IMR-90 (cell line): ENCODE data around the gene RYR1. TPM values are rescaled to one million over a fixed set of nuclear protein-coding genes. Genes with fewer than 3 reads are reported as not detected.

Source experiments
- ATAC-seq: fragments of 200-7000 bp; cut with Tn5 transposase; 2 replicates; pipeline ENCODE4 v1.9.1; 2020; ENCODE audit warnings: low read depth, mild to moderate bottlenecking, moderate library complexity
- BruUV-seq: library from RNA; stranded (reverse); fragments of 400-500 nt; replicated peaks from 2 replicates; lab custom pipeline; 2021; lab: Mats Ljungman, UMichigan
- CTCF ChIA-PET: fragments of 300-600 bp; formaldehyde crosslinking; extraction: SDS; loops from one replicate; lab custom pipeline; 2021; ENCODE audit warnings: antibody characterized with exemption; lab: Yijun Ruan, JAX
- POLR2A ChIA-PET: fragments of 300-600 bp; sonication (Branson Sonifier 250); formaldehyde crosslinking; loops from one replicate; lab custom pipeline; 2022; ENCODE audit warnings: antibody characterized with exemption; ENCODE audit not compliant: unreplicated experiment; lab: Charles Lee
- DNase-seq: peaks from one replicate; pipeline ENCODE4 v3.0.0; 2013
- H2AFZ ChIP-seq: replicated peaks from 2 replicates; pipeline ENCODE3; 2013; ENCODE audit warnings: low read length, mild to moderate bottlenecking; ENCODE audit not compliant: poor library complexity
- H2AK5ac ChIP-seq: 2 replicates; pipeline ENCODE4 v1.6.1; 2013; ENCODE audit warnings: low read depth, low read length, inconsistent platforms
- H2AK9ac ChIP-seq: replicated peaks from 2 replicates; pipeline ENCODE3; 2013; ENCODE audit warnings: mild to moderate bottlenecking, low read depth, low read length, moderate library complexity; ENCODE audit not compliant: poor library complexity
- H2BK120ac ChIP-seq: 2 replicates; pipeline ENCODE4 v1.6.1; 2013; ENCODE audit warnings: low read depth, low read length, inconsistent platforms
- H2BK15ac ChIP-seq: 3 replicates; pipeline ENCODE4 v1.6.1; 2013; ENCODE audit warnings: low read depth, low read length, inconsistent platforms
- H2BK20ac ChIP-seq: 2 replicates; pipeline ENCODE4 v1.6.1; 2013; ENCODE audit warnings: low read depth, mild to moderate bottlenecking, inconsistent platforms, low read length, moderate library complexity
- H2BK5ac ChIP-seq: 2 replicates; pipeline ENCODE4 v1.6.1; 2013; ENCODE audit warnings: mild to moderate bottlenecking, low read depth, low read length, inconsistent platforms; ENCODE audit not compliant: poor library complexity, severe bottlenecking
- H3K14ac ChIP-seq: replicated peaks from 2 replicates; pipeline ENCODE4 v1.6.1; 2013; ENCODE audit warnings: low read depth, low read length, inconsistent platforms
- H3K18ac ChIP-seq: 2 replicates; pipeline ENCODE4 v1.6.1; 2013; ENCODE audit warnings: low read depth, low read length, control low read depth
- H3K23ac ChIP-seq: 2 replicates; pipeline ENCODE4 v1.6.1; 2013; ENCODE audit warnings: low read depth, low read length, inconsistent platforms
- H3K27ac ChIP-seq: 2 replicates; pipeline ENCODE4 v1.5.1; 2013; ENCODE audit warnings: mild to moderate bottlenecking, control low read depth, low read length; ENCODE audit not compliant: insufficient read depth
- H3K27me3 ChIP-seq: 2 replicates; pipeline ENCODE4 v1.6.1; 2013; ENCODE audit warnings: low read length; ENCODE audit not compliant: control insufficient read depth, insufficient read depth
- H3K36me3 ChIP-seq: 2 replicates; pipeline ENCODE4 v1.6.1; 2013; ENCODE audit warnings: low read length, mixed read lengths; ENCODE audit not compliant: control insufficient read depth, insufficient read depth
- H3K4ac ChIP-seq: 2 replicates; pipeline ENCODE4 v1.6.1; 2013; ENCODE audit warnings: low read depth, low read length, inconsistent platforms
- H3K4me1 ChIP-seq: 2 replicates; pipeline ENCODE4 v1.6.1; 2013; ENCODE audit warnings: low read length, mixed read lengths; ENCODE audit not compliant: control insufficient read depth, insufficient read depth
- H3K4me2 ChIP-seq: 2 replicates; pipeline ENCODE4 v1.6.1; 2013; ENCODE audit warnings: low read depth, mild to moderate bottlenecking, control low read depth, low read length, moderate library complexity
- H3K4me3 ChIP-seq: 2 replicates; pipeline ENCODE4 v1.5.1; 2013; ENCODE audit warnings: low read depth, mild to moderate bottlenecking, control low read depth, low read length, moderate library complexity; ENCODE audit not compliant: insufficient read depth
- H3K56ac ChIP-seq: 2 replicates; pipeline ENCODE4 v1.6.1; 2013; ENCODE audit warnings: low read length, inconsistent platforms; ENCODE audit not compliant: insufficient read depth; ENCODE audit errors: extremely low read depth
- H3K79me1 ChIP-seq, 2 experiments: 2 replicates each; pipeline ENCODE4 v1.6.1; 2013; ENCODE audit warnings: low read length in 2 of 2, inconsistent platforms in 1 of 2, low read depth in 1 of 2
- H3K9ac ChIP-seq: 2 replicates; pipeline ENCODE4 v1.6.1; 2013; ENCODE audit warnings: low read depth, low read length, control low read depth
- H3K9me1 ChIP-seq: 2 replicates; pipeline ENCODE4 v1.6.1; 2013; ENCODE audit warnings: low read length, inconsistent platforms; ENCODE audit not compliant: insufficient read depth
- H3K9me3 ChIP-seq: 2 replicates; pipeline ENCODE4 v1.6.1; 2013; ENCODE audit warnings: low read length; ENCODE audit not compliant: control insufficient read depth, insufficient read depth
- H4K20me1 ChIP-seq: 2 replicates; pipeline ENCODE4 v1.6.1; 2013; ENCODE audit warnings: low read length, inconsistent platforms; ENCODE audit not compliant: insufficient read depth
- H4K5ac ChIP-seq: 2 replicates; pipeline ENCODE4 v1.6.1; 2013; ENCODE audit warnings: mild to moderate bottlenecking, low read depth, low read length, control low read depth
- H4K8ac ChIP-seq, 2 experiments: 2 replicates each; pipeline ENCODE4 v1.6.1; 2013; ENCODE audit warnings: low read depth in 2 of 2, low read length in 2 of 2, control low read depth in 1 of 2, inconsistent platforms in 1 of 2
- H4K91ac ChIP-seq: 2 replicates; pipeline ENCODE4 v1.6.1; 2013; ENCODE audit warnings: low read depth, low read length, inconsistent platforms; ENCODE audit not compliant: insufficient read depth
- FOS ChIP-seq: fragments of 150-350 bp; IDR thresholded peaks from 2 replicates; pipeline ENCODE4 v1.6.1; 2016; ENCODE audit warnings: low read depth, low read length
- MAZ ChIP-seq: IDR thresholded peaks from 2 replicates; pipeline ENCODE4 v1.6.1; 2012; ENCODE audit warnings: low read depth, mild to moderate bottlenecking, low read length, improper control_type of control experiment, moderate library complexity, borderline replicate concordance
- MXI1 ChIP-seq: IDR thresholded peaks from 2 replicates; pipeline ENCODE4 v1.6.1; 2012; ENCODE audit warnings: low read depth, mild to moderate bottlenecking, low read length, moderate library complexity, borderline replicate concordance
- POLR2A ChIP-seq: IDR thresholded peaks from 2 replicates; pipeline ENCODE4 v1.6.1; 2012; ENCODE audit warnings: mild to moderate bottlenecking, low read depth, low read length
- USF2 ChIP-seq: fragments of 150-350 bp; IDR thresholded peaks from 2 replicates; pipeline ENCODE4 v1.6.1; 2017; ENCODE audit warnings: mild to moderate bottlenecking, antibody characterized with exemption, low read length, low read depth
- WGBS, 2 experiments: methylation state at CpG; one replicate each; pipeline versions ENCODE4 v1.1.5 to v1.1.7; 2013; ENCODE audit warnings: missing lambda C conversion rate in 2 of 2; ENCODE audit not compliant: insufficient read length in 1 of 2; ENCODE audit errors: extremely low coverage in 2 of 2; 5-methylcytosine and 5-hydroxymethylcytosine counted together
- dilution Hi-C: fragments of 300-500 bp; cut with HindIII; formaldehyde crosslinking; loops from one replicate; pipeline ENCODE4 v1.14.3; 2018; ENCODE audit warnings: low sequenced_read_pairs; ENCODE audit not compliant: unreplicated experiment
- in situ Hi-C: fragments of 300-500 bp; cut with MboI; formaldehyde crosslinking; loops from 3 replicates; pipeline ENCODE4 v1.14.3; 2019; ENCODE audit warnings: low sequenced_read_pairs, inconsistent platforms, mixed read lengths
- intact Hi-C: fragments of 100-400 bp; cut with micrococcal nuclease; formaldehyde crosslinking; loops from 2 replicates; pipeline ENCODE4 v1.10.0; 2022
- polyA plus RNA-seq, 3 experiments: library from polyadenylated mRNA; depleted of rRNA; stranded (reverse); fragments of >200 nt; gene quantifications; 2 replicates each; pipeline ENCODE4 v1.2.3, GENCODE V29; 2012; ENCODE audit warnings: low replicate concordance in 1 of 3
- total RNA-seq: library from RNA; depleted of rRNA; stranded (reverse); fragments of >200 nt; gene quantifications from 2 replicates; pipeline ENCODE4 v1.2.3, GENCODE V29; 2012

RYR1 gene
- total and polyA plus RNA-seq, 2 of the 4 experiments (the other 2 are of a cell fraction): not detected

- TF ChIP-seq MAZ (no peak), POLR2A (no peak)
Measured at GRCh38 chr19:38452430-38453366, 19.2 kb downstream of the RYR1 start (continued).

- no TSS peak for BruUV-seq
- dilution Hi-C loops (no loop called here), in situ Hi-C loops (loop anchor here (25.0 kb wide), 1 partner anchor 759 kb away; the partner anchor contains the start of gene SYCN), intact Hi-C loops (no loop called here)
- POLR2A ChIA-PET: no interaction called here
- Histone ChIP-seq H3K4me3 (no peak overlapping the region), H4K8ac (no peak overlapping the region), H4K5ac (no peak overlapping the region), H3K56ac (no peak overlapping the region), H3K14ac (no peak overlapping the region), H2AK9ac (no peak overlapping the region), H3K9me1 (no peaks in the 10 kb centered on the region), H3K4me1 (no peaks in the 10 kb centered on the region), H3K36me3 (no peaks in the 10 kb centered on the region), H3K23ac (no peak overlapping the region), H2AFZ (no peak overlapping the region), H2BK15ac (no peak overlapping the region), H2BK20ac (no peak overlapping the region), H3K9ac (no peak overlapping the region), H2BK120ac (no peak overlapping the region), H3K18ac (no peak overlapping the region), H3K9me3 (no peaks in the 10 kb centered on the region), H3K79me1 (no peaks in the 10 kb centered on the region), H2BK5ac (no peak overlapping the region), H3K27ac (no peak overlapping the region), H3K4me2 (no peak overlapping the region), H4K20me1 (no peaks in the 10 kb centered on the region), H3K4ac (no peak overlapping the region), H4K91ac (no peak overlapping the region), H3K27me3 (peaks cover 2% of the 10 kb centered on the region; the same call in 1 of the 2 replicates), H2AK5ac (no peak overlapping the region)
- WGBS, 2 experiments: 100% methylated on average over 1 of the region's 3 CpGs; no CpG with 5 or more reads in 1 of the 2 experiments
- CTCF ChIA-PET: no interaction called here
- TF ChIP-seq USF2 (no peak), MXI1 (no peak), FOS (no peak), POLR2A (no peak)
- DNase-seq: no peak
- ATAC-seq: no peak
Measured at GRCh38 chr19:38453596-38453995, 20.1 kb downstream of the RYR1 start.
